DOHH2 (cell line): Measurements from ENCODE around the gene CFAP43.

Experiments used
- CTCF ChIP-seq: fragments of 200-600 bp; sonication (generic); IDR thresholded peaks from one replicate; pipeline ENCODE4 v1.5.1; 2014; ENCODE audit warnings: antibody characterized with exemption, mild to moderate bottlenecking, low read depth, low read length; ENCODE audit not compliant: poor library complexity, severe bottlenecking
- EZH2phosphoT487 ChIP-seq: fragments of 200-600 bp; sonication (generic); IDR thresholded peaks from 2 replicates; pipeline ENCODE4 v1.6.1; 2017; ENCODE audit warnings: borderline replicate concordance, mild to moderate bottlenecking, antibody characterized with exemption, low read length, moderate library complexity, mixed read lengths

GRCh38 chr10:104101902-104102301, 130.3 kb downstream of the CFAP43 start:
- no peak for TF ChIP-seq CTCF
- TF ChIP-seq EZH2phosphoT487: no peak
